Transverse colon (tissue), 4 donors: Measurements from ENCODE around the gene NEUROD2. TPM values are rescaled to one million over a fixed set of nuclear protein-coding genes. Genes with fewer than 3 reads are reported as not detected.

Source experiments
- DNase-seq: peaks from one replicate; pipeline ENCODE4 v3.0.0-alpha.2; 2019
- H3K27ac ChIP-seq, 4 donors: fragments of 200-600 bp; sonication (generic); 2 replicates each; pipeline ENCODE4 v1.5.1; 2016 to 2018; ENCODE audit warnings: inconsistent platforms in 4 of 4
- H3K27me3 ChIP-seq: fragments of 200-600 bp; sonication (generic); 2 replicates; pipeline ENCODE4 v1.5.1; 2017; ENCODE audit warnings: inconsistent platforms
- H3K36me3 ChIP-seq, 4 donors: fragments of 200-600 bp; sonication (generic); 2 replicates each; pipeline ENCODE4 v1.5.1; 2017 to 2019; ENCODE audit warnings: inconsistent platforms in 4 of 4
- H3K4me1 ChIP-seq, 4 donors: fragments of 200-600 bp; sonication (generic); 2 replicates each; pipeline ENCODE4 v1.5.1; 2017 to 2020; ENCODE audit warnings: inconsistent platforms in 4 of 4
- H3K4me3 ChIP-seq, 4 donors: fragments of 200-600 bp; sonication (generic); 1 replicate in 1 of 4; 2 replicates in 3 of 4; pipeline versions ENCODE4 v1.5.1 to v1.6.1; 2017 to 2019; ENCODE audit warnings: inconsistent platforms in 4 of 4
- H3K9me3 ChIP-seq, 2 donors: fragments of 200-600 bp; sonication (generic); 2 replicates each; pipeline ENCODE4 v1.5.1; 2017 to 2019; ENCODE audit warnings: inconsistent platforms in 2 of 2
- CTCF ChIP-seq, 5 experiments: fragments of 200-600 bp in 3 of 5; fragments of 450-650 bp in 2 of 5; sonication (generic) in 3 of 5; IDR thresholded peaks; 1 replicate in 2 of 5; 2 replicates in 3 of 5; pipeline ENCODE4 v1.5.1; 2016 to 2017; ENCODE audit warnings: antibody characterized with exemption in 5 of 5, inconsistent platforms in 3 of 5, mild to moderate bottlenecking in 2 of 5, moderate library complexity in 1 of 5
- EP300 ChIP-seq: sonication (generic); formaldehyde crosslinking; IDR thresholded peaks from one replicate; pipeline ENCODE4 v1.6.1; 2017; ENCODE audit warnings: antibody characterized with exemption, low read depth
- POLR2A ChIP-seq: fragments of 450-650 bp; IDR thresholded peaks from one replicate; pipeline ENCODE4 v1.6.1; 2016; ENCODE audit warnings: antibody characterized with exemption, mild to moderate bottlenecking, moderate library complexity
- POLR2AphosphoS5 ChIP-seq, 3 donors: sonication (generic); formaldehyde crosslinking; IDR thresholded peaks; one replicate each; pipeline ENCODE4 v1.6.1; 2016; ENCODE audit warnings: antibody characterized with exemption in 3 of 3
- WGBS, 2 donors: methylation state at CpG; one replicate each; pipeline ENCODE4 v1.1.5; 2018; ENCODE audit warnings: low coverage in 1 of 2; 5-methylcytosine and 5-hydroxymethylcytosine counted together
- in situ Hi-C, 4 donors: fragments of 200-750 bp; cut with MboI; loops; one replicate each; pipeline versions ENCODE4 v1.15.0 to v1.15.1; 2017; ENCODE audit warnings: low sequenced_read_pairs in 3 of 4, low pct_ligation_motif_present in 1 of 4, low pct_unique_long_range_greater_than_20kb in 1 of 4
- intact Hi-C: fragments of 100-400 bp; cut with DNase I; formaldehyde crosslinking; loops from one replicate; pipeline ENCODE4 v1.15.1; 2023; ENCODE audit warnings: low total_unique reads
- total RNA-seq, 4 donors: library from RNA; depleted of rRNA; stranded (reverse); fragments of >200 nt; gene quantifications; one replicate each; pipeline ENCODE4 v1.1.0, GENCODE V29; 2016

Gene NEUROD2
- total RNA-seq, 4 donors from 2014 or later, result not detected

GRCh38 chr17:39600288-39600996, 7.3 kb downstream of the NEUROD2 start:
- no peak for DNase-seq
- intact Hi-C loops, result no loop called here
- TF ChIP-seq POLR2A, result no peak
- TF ChIP-seq CTCF (IDR thresholded peaks at IDR 0.05), result no peak
- TF ChIP-seq EP300, result no peak
- TF ChIP-seq POLR2AphosphoS5 (IDR thresholded peaks at IDR 0.05), result no peak
- H3K4me3 ChIP-seq, result no peak overlapping the region
- H3K4me1 ChIP-seq, result peaks cover 10 to 23% (median 20%) of the 10 kb centered on the region in 4 donors
- H3K36me3 ChIP-seq, result no peaks in the 10 kb centered on the region
- no peak overlapping the region for H3K27ac ChIP-seq
- in situ Hi-C loops, result no loop called here
- 0 to 9% methylated on average over 4 to 13 of the region's 13 CpGs for WGBS, 2 donors
- no peaks in the 10 kb centered on the region for H3K9me3 ChIP-seq
- H3K27me3 ChIP-seq, result peaks cover 100% of the 10 kb centered on the region

- DNase-seq, result no peak
- 0 to 10% methylated on average over 3 to 28 of the region's 28 CpGs for WGBS, 2 donors
- no peak for TF ChIP-seq EP300
- TF ChIP-seq POLR2AphosphoS5 (IDR thresholded peaks at IDR 0.05), result no peak
- no peak for TF ChIP-seq CTCF (IDR thresholded peaks at IDR 0.05)
- TF ChIP-seq POLR2A, result no peak
- H3K9me3 ChIP-seq, result no peaks in the 10 kb centered on the region
- intact Hi-C loops (loop anchor here (5.0 kb wide), 1 partner anchor 277 kb away; no protein-coding TSS in a partner anchor), in situ Hi-C loops (no loop called here)
- H3K36me3 ChIP-seq, result no peaks in the 10 kb centered on the region
- peaks cover 100% of the 10 kb centered on the region for H3K27me3 ChIP-seq
- H3K27ac ChIP-seq, result no peak overlapping the region
- H3K4me1 ChIP-seq, result peaks cover 3 to 16% (median 13%) of the 10 kb centered on the region in 4 donors
- no peak overlapping the region for H3K4me3 ChIP-seq
These were observed 8.0 kb downstream of the NEUROD2 start for GRCh38 chr17:39599665-39600231.

- H3K27ac ChIP-seq, result no peak overlapping the region
- no peaks in the 10 kb centered on the region for H3K36me3 ChIP-seq
- TF ChIP-seq CTCF (IDR thresholded peaks at IDR 0.05) (no peak), POLR2AphosphoS5 (IDR thresholded peaks at IDR 0.05) (no peak), EP300 (no peak), POLR2A (no peak)
- intact Hi-C loops, result loop anchor here (5.0 kb wide), 1 partner anchor 277 kb away; no protein-coding TSS in a partner anchor
- H3K4me1 ChIP-seq, result peaks cover 3 to 15% (median 12%) of the 10 kb centered on the region in 4 donors
- DNase-seq, result no peak
- WGBS, 2 donors, result 6 to 7% methylated on average over 3 to 31 of the region's 36 CpGs
- in situ Hi-C loops, result no loop called here
- no peak overlapping the region for H3K4me3 ChIP-seq
- H3K27me3 ChIP-seq, result peaks cover 100% of the 10 kb centered on the region
- no peaks in the 10 kb centered on the region for H3K9me3 ChIP-seq
These were observed 8.6 kb downstream of the NEUROD2 start for GRCh38 chr17:39599004-39599664.

GRCh38 chr17:39598630-39599003, 9.1 kb downstream of the NEUROD2 start:
- Histone ChIP-seq H3K4me1 (peaks cover 3 to 15% (median 12%) of the 10 kb centered on the region in 4 donors), H3K36me3 (no peaks in the 10 kb centered on the region), H3K27me3 (peaks cover 100% of the 10 kb centered on the region), H3K27ac (no peak overlapping the region), H3K4me3 (no peak overlapping the region), H3K9me3 (no peaks in the 10 kb centered on the region)
- no peak for TF ChIP-seq POLR2A
- TF ChIP-seq EP300, result no peak
- no peak for TF ChIP-seq CTCF (IDR thresholded peaks at IDR 0.05)
- TF ChIP-seq POLR2AphosphoS5 (IDR thresholded peaks at IDR 0.05), result no peak
- 9% methylated on average over 17 of the region's 17 CpGs; no CpG with 5 or more reads in 1 of the 2 donors for WGBS, 2 donors
- no peak for DNase-seq
- in situ Hi-C loops (no loop called here), intact Hi-C loops (loop anchor here (5.0 kb wide), 1 partner anchor 276 kb away; no protein-coding TSS in a partner anchor)
